ENCODE measurements around the gene PSMD6.

PSMD6 gene

DNA sequence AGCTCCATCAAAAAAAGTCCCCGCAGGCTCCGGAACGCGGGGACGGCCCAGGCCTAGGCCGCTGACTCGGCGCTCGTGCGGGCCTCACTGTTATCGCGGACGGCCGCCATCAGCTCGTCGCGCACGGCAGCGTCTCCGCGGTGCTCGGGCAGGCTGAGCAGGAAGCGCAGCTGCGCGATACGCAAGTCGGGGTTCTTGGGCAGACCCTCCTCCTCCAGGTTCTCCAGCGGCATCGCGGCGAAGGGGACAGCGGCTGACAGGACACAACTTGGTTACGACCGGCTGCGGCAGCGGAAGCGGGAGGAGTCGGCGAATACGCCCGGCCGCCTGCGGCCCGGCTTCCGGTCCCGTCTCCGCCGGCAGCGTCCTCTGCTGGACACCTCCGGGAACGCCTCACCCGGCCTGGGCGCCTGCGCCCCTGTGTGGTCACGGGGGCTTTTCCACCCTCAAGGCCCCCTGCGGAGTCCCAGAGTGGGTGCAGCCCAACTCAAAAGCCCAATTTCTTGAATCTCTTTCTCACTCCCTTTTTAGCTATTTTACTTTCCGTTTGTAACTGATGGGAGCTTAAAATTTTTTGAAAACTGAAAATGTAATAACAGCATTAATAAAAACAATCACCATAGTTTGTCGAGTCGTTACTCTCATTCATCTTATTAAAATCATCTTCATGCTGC lies at the start of gene PSMD6:
Gene PSMD6 (minus strand): TSS at position 308 of the 674 bp plus-strand sequence. CDS start 75 bp downstream, at position 233.
- peak; percentile 54 for DNase-seq

DNA sequence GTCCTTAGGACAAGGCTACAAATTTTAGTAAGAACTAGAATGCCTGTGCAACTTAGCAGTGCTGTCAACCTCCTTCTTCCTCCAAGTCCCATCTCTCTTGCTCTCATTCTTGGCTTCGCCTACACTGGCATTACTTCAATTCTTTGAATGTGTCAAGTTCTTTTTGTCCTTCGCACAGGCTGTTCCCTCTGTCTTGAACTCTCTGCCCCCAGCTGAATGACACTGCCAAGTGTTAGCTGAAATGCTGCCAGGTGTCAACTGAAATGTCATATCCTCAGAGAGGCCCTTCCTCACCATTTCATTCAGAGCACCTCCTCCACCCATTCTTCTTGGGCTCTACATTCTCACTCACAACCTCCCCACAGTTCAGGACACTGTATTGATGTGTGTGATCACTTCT lies 48.8 kb upstream of the PSMD6 start:
- DNase-seq = no peak

DNA sequence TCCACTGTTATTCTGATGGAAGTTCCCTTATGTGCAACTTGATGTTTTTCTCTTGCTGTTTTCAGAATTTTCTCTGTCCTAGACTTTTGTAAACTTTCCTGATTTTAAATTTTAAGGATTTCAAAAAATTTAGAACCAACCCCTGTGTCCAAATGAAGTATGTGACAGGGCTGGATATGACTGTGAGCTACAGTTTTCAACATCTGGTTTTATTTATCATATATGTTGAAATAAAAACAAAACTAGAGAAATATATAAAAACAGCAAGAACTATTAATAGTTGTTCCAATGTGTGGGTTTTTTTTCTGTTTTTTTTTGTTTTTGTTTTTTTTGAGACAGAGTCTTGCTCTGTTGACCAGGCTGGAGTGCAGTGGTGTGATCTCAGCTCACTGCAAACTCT lies 47.4 kb upstream of the PSMD6 start:
- DNase-seq = no peak

DNA sequence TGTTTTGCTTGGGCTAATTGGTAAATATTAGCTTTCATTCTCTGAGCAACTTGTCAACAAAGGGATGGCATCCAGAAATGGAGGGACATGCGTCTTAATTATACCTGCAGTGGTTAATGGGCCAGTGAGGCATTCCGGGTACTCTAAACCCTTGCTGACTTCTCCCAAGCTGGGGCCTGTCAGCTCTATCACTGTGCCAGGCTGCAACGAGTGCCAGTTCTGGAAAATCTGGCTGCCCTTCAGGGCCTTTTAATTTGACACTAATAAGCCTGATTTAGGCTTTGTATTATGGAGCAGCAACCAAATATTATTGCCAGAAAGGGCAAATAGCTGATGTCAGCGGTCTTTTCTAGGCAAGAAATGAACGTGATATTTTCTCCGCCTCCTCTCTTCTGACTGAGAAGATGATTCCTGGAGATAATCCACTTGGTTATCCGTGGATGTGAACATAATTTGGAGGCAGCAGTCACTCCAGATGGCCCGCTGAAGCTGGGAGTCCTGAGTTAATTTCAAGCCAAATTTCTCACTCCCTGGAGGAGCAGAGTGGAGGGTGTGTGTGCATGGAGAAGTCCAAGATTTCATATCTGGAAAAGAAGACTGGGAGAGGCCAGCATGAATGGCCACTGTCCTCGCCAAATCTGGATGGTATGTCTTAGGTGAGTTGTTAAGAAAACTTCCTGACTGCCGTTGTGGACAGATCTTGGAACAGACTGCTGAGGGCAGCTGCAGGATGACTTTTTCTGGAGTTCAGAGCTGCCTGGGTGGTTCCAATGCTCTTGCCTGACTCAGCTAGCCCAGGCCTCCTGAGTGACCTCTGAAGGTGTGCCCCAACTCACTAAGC lies 44.4 kb upstream of the PSMD6 start:
- no peak for DNase-seq

DNA sequence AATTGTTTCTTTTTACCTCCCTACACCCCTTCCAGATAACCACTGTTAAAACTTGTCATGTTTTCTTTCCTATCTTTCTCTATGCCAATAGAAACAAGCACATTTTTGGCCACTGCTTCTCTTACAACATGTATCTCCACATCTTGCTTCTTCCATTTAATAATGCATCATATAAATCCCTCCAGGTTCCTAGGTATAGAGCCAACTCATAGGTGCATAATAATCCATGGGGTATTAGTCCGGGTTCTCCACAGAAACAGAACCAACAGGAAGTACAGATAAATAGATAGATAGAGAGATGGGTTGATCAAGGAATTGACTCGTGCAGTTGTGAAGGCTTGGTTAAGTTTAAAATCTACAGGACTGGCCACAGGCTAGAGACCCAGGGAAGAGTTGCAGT lies 41.5 kb upstream of the PSMD6 start:
- no peak for DNase-seq

DNA sequence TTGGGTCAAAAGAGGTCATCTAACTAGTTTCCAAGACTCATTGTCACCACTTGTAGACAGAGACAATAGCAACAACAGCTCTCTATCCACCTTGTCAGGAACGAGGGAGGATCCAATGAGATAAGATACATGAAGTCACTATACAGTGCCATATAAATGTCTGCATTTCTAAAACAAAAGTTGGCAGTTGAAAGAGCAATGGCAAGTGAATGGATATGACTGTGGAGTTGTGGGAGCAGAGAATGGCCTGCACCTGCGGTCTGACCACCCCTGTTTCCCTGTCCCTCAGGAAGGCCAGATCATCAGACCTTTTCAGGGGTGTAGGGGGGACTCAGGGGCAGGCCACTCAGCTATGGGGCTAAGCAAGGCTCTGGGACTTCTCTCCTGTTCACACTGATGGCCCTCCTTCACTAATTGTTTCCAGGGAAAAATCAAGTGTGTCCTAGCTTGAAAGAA lies 40.7 kb upstream of the PSMD6 start:
- DNase-seq = no peak

DNA sequence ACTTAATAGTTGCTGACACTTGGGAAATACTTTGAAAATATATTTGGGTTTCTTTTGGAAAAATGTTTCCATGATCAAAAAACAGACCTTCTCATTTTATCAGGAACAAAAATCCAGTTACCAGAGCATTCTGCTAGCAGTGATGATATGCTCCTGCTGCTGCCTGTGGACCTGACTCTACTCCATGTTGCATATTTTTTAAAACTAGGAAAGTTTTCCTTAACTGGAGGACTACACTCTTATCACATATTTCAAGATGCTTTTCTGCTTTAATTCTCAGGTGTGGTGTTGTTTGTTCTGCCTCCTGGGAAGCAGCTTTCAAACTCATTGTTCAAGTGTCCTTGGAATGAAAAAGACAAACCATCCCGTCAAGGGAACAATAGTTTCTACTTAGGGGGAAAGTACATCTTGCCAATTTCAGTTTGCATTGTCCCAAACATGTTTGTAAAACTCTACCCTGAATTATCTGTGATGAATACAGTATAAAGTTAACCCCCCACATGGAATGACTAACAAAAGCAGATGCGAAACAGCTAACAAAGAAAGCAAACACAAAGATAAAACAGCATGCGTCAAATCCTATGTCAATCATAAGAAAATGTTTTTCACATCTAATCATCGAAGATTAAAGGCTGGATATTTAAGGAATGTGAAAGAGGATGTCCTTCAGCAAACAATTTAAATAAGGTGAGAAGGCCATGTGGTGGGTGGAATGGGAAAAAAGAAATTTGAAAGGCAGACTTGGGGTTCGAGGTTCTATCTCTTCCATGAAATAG lies 40.1 kb upstream of the PSMD6 start:
- no peak for DNase-seq

DNA sequence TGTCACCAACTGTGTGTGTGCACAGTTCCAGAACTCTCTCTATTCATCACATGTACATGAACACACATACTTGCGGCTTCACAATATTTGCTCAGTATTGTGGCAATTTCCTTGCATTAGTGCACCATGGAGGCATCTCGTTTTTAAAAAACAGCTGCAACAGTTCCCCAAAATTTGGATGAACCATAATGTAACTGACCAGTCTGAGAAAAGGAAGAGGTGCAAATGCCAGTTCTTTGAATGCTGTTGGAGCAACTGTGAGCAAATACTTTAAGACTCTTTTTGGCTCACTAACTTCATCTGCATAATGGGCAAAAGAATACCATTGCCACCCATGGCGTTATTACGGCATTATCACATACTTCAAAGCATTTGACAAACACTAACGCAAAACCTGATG lies 38.3 kb upstream of the PSMD6 start:
- DNase-seq = no peak

DNA sequence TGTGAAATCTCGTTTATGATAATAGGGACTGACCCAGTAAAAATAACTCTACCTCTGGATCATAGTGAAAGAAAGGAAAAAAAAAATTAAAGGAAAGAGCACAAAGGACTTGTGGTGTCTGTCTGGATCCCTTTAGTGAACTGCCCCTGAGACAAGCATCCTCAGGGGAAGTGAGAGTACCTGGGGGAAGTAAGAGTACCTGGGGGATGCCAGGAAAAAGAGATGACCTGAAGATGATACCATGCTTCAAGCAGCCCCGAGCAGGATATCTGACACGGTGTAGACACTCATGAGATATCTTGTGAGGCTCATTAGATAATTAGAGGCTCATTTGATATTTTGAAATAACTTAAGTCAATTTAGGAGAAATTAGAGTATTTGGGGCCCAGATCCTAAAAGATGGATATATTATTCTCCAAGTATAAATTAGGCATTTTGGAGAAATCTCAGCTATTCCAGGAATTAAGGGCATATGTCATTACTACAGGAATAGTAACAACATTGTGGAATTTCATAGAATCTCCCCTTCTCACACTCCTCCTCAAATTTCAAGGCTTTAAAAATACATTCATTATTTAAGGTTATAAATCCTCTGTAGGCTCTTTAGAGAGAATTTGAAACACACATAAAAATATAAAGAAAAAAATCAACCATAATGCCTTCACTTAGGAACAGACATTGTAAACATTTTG lies 36.3 kb upstream of the PSMD6 start:
- no peak for DNase-seq

DNA sequence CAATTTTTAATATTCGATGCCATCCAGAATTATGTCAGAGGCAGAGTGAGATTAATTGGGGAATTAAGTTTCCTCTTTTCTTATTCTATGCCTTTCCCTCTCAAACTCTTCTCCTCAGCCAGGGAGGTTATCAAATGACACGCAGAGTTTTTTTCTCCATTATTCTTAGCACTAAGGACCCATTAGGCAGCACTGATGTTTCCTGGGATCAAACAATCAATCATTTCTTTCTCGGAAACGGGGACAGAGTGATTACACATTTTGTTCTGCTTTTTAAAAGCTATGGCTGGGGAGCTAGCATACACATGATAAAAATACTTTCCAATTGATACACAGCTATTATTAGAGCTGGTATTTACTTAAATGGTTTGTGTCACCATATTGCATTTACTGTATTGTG lies 35.3 kb upstream of the PSMD6 start:
- DNase-seq = no peak

DNA sequence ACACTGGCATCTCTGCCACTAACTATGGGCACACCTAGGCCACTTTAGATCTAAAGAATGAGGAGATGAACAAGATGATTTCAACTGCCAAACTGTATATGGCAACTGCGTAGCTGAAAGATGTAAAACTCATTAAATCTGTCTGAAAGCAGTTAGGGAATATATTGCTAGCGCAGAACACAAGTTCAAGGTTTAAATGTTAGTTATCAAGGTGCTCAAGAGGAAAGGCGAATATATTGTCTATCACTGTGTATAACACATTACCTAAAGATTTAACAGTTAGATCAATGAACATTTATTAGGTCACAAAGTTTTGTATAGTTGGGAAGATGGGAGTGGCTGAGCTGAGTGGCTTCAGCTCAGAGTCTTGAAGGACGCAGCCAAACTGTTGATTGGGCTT lies 33.9 kb upstream of the PSMD6 start:
- no peak for DNase-seq

DNA sequence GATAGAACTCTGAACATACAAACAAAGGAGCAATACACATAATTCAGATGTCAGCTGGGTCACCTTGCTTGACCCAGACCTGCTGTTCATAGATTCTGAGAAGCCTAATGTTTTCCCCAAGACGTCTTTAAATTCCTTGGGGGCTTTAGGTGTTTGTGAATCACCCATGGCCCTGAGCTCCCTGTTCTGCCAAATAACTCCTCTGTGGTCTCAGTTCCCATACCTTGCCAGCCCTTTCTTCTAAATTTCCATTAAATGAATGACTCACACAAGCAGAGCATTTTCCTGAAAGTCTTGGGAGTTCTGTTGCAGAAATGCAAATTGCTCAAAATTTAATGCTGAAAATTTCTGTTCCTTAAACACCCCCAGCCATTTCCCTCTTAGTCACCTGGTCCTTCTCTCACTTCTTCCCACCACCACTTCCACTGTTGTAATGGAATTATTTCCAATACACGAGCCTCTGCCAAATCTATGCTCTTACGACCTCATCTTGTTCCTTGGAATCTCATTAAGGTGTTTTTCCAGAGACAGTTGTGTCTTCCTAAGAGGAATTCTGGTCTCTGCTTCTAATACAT lies 33.4 kb upstream of the PSMD6 start:
- no peak for DNase-seq

DNA sequence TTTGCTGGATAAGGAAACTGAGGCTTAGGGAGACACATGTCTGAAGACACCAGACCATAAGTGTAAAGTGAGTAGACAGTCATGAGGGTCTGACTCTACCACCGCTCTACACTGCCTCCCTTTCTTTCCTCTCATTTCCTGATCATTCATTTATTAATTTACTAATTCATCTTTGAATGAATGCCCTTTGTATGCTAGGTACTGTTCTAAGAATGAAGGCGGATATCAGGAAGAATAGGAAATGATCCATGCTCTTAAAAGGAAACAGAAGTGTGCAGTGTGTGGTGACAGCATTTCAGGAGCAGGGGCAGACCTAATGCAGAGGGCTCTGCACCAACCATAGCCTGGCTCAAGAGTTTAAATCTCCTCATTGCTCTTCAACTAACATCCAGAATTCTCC lies 31.8 kb upstream of the PSMD6 start:
- DNase-seq = no peak

DNA sequence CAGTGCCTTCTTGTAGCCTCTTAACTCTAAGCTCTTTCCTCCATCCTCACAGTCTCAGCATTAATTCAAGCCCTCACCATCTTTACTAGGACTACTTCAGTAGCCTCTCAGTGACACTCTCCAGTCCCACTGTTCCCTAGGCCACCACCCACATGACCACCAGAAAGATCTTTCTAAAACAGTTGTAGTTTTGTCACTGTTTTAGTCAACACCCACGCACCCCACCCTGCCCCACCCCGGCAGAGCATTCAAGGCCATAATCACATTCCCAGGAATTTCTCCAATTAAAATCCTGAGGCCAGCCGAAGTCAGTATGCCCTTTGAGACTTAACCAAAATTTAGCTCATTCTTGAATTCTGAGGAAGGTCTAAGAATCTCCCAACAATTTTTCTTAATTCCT lies 31.2 kb upstream of the PSMD6 start:
- no peak for DNase-seq

DNA sequence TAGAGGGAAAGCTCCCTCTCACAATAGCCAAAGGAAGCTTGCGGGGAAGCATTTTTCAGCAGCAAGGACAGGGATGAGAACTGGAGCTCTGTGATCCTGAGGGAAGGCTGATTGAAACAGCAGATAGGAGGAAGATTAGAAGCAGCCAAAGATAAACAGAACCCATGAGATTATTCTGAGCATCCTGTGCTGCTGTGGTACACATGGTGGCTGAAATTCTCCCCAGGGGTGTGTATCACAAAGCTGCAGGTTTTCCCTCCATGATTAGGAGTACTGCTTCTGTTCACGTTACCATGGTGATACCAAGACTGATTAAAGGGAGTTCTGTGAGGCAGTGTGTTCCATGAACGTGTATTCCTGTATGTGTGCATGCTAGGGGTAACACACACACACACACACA lies 30.3 kb upstream of the PSMD6 start:
- DNase-seq = no peak

DNA sequence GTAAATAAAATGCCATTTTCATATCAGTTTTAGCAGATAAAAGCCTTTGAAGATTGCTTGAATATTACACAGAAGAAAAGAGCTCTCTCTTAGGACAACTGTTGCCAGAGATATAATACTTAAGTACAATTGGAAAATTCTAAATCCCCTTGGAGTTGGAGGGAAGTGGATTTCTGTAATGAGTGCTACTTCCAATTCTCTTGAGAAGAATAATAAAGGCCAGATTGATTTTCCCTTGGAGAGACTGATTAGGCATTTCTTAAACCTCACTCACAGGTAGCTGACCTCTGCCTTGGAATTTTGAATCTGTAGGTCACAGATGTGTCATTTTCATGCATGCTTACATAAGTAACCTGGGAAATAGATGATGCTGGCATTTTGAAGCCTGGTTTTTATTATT lies 29.8 kb upstream of the PSMD6 start:
- no peak for DNase-seq

DNA sequence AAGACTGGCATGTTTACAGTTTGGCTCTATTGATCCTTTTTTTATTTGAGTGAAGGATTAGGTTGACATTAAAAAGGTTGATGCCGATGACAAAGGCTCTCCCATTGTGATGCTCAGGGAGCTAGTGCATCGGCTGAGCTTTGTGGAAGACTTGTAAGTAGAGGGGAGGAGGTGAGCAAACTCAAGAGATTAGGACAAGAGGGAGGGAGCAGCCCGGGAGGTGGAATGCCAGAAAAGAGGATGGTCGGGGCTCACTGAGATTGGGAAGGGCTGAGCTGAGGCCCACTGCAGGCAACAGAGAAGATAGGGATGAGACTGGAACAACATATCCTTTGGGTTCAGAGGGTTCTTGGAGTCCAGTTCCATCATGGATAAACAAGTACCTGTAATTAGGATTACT lies 26.5 kb upstream of the PSMD6 start:
- DNase-seq = no peak

DNA sequence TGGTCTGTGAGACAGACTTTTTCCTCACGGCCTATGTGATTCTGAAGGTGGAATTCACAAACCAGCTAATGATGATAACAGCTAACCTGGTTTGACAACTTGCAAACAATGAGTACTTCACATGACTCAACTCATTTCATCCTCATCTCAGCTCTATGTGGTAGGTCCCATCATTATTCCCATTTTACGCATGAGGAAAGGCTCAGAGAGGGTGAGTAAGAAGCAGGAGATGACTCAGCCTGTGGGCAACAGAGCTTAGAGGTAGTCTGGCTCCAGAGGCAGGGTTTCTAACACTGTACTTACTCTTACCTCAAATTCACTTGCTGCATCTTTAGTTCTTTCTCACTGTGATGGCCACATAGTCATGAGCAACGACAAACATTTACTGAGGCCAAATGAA lies 25.8 kb upstream of the PSMD6 start:
- DNase-seq = no peak

DNA sequence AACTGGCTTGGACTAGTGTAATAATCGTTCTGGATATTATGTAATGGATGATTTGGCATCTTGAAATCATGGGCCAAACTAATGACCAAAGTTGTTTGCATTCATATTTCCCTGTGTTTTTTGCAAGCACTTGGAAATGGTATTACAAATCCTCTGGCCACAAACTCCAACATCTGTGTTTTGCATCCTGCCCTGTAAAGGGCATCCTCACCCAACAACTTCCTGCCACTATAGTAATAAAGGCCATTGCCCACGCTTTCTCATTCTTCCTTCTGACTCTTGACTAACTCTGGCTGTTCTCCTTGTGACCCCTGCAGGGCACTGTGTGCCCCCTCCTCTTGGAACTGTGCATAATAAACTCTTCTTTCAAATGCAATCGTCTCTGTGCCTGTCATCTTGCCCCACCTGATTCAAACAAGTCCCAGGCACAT lies 25.4 kb upstream of the PSMD6 start:
- DNase-seq = no peak

DNA sequence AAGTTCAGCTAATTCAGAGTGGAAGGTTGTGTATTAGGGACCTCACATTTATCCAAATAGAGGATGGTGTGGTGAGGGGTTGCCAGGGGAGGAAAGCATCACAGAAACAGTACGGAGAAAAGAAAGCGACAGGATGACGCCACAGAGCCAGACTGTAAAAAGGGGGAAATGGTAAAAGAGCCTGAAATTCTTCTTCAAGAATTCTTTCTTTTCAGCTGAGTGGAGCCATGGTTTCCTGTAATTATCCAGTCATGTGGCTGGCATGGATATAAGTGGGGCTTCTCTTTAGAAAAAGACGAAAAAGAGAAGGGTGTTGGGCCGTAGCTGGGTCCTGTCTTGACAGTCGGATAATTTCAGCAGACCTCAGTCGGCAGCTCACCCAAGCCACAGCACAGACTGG lies 24.5 kb upstream of the PSMD6 start:
- no peak for DNase-seq

DNA sequence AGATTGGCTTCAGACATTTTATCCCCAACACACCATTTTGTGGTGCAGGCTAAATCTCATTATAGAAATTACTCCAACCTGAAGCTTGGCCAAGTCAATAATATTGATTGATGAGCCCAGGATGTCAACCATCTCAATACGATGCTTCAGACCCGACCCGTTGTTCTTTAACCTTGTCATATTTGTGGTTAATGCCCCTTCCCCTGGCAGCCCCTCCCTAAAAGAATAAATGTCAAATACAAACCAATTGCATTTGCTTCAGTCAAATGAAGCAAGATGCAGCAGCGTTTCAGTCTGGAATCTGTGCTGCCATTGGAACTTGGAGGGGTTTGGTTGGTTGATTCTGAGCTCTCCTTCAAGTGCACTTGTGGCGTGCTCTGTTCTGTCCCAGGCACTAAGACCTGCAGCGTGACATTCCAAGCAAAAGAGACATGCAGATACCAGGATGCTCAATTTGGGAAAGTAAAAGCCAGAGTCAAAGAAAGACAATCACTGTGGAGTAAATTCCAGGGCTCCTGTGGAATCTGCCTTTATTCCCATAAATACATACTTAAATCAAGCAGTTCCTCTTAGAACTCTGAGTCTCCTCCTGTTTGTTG lies 23.8 kb upstream of the PSMD6 start:
- no peak for DNase-seq

DNA sequence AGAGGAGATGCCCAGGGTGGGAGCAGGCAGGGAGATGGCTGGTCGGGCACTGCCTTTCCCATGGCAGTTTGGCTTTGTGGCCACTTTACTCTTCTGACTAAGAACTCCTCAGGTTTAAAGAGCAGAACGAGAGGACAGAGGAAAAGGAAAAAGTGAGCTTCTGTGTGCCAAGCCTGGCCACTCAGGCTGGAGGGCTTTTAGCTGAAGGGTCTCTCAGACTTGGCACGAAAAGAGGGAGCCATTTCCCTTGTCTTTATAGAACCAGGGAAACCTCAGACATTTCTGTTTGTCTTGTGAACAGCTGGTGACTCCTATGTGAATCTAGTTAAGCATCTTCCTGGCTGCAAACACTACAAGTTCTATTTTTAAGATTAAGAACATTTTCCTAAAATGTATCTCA lies 23.3 kb upstream of the PSMD6 start:
- DNase-seq = peak; percentile 63
